CD4-positive, alpha-beta T cell treated with Interleukin-17A for 1 hour (primary cell): ENCODE data around the gene MPC1L.

Experiments used
- DNase-seq: peaks from one replicate; pipeline ENCODE4 v3.0.0-alpha.2; 2020

MPC1L gene

DNA sequence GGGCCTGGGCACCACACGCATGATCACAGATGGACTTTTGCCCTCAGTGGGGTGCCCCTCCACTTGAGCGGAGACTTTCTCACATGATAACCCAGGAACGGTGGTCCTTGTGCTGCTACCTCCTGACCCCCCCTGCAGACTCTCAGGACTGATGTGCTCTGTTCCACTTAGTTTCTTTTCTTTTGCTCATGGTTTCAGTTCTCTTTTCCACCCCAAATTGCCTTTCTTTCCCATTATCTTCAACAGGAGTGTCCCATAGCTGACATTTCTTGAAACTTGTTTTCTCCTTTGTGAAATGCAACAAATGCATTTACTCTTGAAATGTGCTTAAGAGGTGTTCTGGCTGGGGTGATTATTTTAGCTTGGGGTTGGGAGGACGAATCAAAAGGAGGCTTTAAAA is 9.0 kb downstream of the MPC1L start:
- DNase-seq: no peak

DNA sequence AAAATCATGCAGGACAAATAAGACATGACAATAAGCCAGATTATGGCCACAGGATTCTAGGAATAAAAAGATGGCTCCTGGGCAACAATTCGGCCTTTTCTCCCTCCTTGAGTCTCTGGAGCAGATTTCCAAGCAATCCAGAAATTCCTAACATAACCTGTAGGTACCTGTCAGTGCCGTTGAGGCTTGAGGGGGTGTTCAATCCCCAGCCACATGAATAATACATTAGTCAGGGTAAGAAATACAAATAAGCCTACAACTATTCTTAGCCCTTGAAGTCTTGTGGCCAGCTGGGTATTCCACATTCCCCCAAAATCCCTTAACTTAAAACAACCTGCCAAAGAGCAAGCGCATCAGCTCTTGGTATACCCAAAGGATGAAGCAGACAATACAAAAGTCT is 14.5 kb downstream of the MPC1L start:
- DNase-seq: no peak

DNA sequence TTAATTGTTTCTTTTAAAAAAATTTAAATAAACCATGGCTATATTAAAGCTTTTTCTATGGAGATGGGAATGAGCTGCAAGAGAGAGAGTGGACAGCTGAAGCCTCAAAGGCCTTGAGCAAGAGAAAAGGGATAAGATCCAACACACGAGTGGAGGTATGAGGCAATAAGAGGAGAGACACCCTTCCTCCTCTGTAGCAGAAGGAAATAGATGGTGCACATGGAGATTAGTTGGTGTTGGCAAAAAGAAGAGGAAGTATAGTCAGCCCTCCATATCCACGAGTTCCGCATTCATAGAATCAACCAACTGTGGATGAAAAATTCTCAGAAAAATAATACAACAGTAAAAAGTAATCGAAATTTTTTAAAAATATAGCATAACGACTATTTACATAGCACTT is 20.9 kb downstream of the MPC1L start:
- DNase-seq: no peak

DNA sequence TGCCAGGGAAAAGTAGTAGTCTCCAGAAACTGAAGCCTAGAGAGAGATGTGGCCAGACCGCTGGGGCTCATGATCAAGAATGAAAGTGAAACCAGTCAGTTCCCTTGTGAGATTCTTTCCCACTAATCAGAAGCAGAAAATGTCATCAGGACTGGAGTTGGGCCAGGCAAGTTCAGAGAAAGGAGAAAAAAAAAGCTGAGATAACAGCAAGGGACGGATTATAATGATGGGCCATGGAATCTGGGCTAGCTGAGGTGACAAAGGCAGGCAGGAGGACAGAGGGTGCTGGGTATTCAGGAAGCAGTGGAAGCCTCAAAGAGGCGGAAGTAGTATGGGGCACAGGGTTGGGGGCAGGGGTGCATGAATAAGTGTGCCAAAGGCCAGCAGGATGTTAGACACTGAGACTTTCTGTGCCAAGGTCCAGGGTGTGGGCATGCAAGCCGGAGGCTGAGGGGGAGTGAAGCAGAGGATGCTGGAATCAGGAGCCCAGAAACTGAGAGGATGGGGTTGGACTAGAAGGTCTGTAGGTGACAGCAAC is 21.7 kb downstream of the MPC1L start:
- peak; percentile 62 for DNase-seq

DNA sequence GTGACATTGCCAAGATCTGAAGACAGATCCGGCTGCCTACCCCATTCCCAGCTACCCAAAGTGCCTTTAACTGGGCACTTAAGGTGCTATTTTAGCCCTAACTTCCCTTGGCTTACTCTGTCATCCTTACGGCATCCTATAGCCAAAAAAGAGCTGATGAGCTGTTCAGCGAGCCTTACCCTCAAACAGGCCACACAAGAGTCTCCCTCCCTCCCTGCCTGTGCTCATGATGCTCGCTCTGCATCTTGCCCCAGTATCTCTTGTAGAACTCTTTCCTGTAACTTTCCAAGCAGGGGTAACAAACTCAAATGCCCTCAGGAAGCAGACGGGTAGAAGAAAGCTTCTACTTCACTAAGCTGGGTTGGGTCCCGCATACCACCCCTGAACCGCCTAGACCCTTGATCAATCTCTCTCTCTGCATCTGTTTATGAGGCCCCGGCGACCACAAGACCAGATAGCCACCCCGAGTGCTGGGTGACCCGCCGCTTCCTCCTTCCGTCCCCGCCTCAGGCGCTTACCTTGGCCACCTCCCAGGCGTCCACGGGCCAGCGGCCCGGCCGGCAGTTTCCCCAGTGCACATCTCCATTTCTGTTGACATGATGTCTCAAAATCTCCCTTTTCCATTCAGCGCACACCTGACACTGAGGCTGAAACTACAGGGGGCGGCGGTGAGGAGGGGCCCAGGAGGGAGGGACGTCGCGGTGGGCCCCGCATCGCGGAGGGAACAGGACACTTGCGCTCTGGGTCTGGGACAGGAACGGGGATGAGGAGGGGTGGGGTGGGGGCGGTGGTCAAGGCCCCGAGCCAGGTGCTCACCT is 23.5 kb downstream of the MPC1L start:
- peak; percentile 25 for DNase-seq

DNA sequence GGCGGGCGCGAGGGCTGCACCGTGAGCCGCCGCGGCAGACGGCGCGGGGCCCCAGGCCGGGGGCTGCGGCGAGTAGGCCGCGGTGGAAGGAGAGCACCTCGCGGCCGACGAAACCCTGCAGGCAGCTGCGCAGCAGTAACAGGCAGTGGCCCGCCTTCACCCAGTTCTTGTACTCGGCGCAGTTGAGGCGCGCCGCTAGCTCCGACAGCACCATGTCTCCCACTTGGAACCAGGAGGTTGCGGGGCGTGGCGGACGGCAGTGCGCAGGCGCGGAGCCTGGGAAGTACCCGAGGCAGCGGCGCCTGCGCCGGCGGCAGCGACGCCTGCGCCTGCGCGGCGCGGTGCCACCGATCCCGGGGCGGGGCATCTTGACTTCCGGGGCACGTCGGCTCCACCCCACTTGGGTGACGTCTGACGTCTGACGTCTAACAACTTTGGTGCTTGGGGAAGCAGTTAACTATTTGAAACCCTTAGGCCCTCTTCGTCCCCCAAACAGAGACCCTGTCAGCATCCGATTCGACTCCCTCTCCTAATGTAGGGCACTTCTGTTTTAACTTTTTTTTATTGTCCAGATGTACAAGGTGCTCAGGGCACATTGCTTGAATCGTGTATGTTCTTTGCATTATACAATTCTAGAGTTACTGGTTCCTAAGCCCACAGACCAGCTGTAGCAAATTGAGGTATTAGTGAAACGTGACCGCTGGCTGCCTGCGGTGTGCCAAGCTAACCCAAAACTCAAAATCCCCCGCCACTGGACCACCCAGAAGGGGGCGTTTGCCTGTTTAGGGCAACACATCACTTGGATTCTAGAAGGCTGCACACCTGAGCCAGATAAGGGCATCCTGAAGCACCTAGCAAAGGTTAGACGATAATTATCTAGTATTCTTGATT is 24.3 kb downstream of the MPC1L start, which contains the start of gene CXorf38:
CXorf38 (minus strand) TSS at position 255 of the 891 bp plus-strand sequence; CDS start at position 214, 41 bp downstream.
- DNase-seq: peak; percentile 92

DNA sequence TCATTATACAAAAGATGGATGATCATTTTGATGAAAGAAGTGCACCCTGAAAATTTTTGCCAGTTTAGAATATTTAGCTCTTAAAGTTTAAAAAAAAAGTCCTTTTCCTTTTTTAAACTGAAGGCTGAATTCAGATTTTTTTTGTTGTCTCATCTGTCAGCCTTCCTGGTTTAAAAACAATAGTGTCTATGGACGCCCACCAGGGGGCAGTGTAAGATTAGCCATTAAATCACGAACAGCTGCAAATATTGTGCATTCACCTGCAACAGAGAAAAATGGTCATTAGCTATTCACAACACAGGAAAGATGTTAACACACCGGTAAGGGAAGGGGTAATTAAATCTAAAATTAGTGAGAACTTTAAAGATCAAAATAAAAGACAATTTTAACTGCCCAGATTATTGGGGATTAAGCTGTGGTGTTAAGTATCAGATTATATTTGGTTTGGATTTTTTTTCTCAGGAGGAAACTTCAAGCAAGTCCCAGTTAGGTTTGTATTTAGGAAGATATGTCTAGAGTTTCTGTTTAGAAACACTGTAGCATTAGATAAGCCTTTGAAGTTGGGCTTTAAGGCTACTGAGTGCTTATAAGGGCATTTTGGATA is 28.5 kb downstream of the MPC1L start:
- peak; percentile 78 for DNase-seq

DNA sequence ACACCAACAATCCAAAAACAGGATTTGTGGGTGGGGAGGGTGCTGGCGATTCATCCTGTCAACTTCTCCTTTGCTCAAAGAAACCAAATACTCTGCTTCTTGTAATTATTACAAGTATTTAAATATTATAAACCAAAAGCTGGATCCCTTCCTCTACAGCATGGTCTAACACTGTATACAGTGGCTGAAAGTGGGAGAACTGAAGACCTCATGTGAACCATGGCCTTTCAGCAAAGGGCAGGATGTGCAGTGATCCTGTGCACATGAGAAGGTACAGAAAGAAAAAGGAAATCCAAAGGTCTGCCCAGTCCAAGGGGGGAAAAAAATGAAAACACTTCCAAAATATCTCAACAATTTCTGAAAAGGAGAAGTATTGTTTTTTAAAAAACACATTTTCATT is 29.4 kb downstream of the MPC1L start:
- no peak for DNase-seq

DNA sequence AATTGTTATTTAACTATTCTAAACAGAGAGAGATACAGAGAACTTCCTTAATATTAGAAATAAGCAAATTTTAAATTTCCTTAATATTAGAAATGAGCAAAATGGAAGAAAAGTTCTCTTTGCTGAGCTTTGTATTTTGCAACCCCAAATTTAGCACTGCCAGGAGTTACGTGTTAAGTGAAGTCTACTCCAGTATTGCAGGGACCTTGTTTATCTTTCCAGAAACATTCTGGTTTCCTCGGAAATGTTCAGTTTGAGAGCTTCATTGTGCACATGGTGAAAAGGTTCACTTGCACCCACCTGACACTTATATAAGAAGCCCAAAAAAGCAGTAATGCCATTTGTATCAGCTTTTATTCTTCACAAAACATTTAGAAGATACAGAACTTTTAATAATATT is 30.3 kb downstream of the MPC1L start:
- no peak for DNase-seq

DNA sequence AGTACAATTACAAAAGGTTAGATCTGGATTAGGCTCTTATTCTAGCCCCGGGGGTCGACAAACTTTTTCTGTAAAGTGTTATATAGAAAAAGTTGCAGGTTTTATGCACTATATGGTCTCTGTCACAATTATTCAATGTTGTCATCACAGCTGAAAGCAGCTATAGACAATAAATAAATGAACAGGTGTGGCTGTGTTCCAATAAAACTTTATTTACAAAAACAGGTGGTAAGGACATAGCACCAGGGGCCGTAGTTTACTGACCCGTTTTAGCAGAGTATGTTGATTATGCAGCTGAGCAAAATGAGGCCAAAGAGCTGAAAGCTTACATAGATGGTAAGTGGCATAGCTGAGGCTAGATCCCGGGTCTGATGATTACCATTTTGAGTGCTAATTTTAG is 37.2 kb downstream of the MPC1L start:
- DNase-seq: no peak

DNA sequence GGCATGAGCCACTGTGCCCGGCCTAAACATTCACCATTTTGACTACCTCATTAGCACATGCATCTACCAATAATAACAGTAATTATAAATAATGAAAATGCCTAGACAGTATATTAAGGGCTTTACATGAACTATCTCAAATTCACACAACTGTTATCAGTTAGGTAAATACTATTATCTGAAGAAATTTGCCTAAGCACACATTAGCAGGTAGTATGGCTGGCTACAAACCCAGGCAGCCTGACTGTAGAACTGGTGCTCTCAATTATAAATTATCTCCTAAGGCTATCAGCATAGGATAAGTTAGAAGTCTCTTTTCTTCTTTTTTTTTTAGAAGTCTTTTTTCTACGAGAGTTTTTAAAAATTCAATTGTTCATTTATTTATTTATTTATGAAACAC is 38.3 kb downstream of the MPC1L start:
- DNase-seq: no peak

DNA sequence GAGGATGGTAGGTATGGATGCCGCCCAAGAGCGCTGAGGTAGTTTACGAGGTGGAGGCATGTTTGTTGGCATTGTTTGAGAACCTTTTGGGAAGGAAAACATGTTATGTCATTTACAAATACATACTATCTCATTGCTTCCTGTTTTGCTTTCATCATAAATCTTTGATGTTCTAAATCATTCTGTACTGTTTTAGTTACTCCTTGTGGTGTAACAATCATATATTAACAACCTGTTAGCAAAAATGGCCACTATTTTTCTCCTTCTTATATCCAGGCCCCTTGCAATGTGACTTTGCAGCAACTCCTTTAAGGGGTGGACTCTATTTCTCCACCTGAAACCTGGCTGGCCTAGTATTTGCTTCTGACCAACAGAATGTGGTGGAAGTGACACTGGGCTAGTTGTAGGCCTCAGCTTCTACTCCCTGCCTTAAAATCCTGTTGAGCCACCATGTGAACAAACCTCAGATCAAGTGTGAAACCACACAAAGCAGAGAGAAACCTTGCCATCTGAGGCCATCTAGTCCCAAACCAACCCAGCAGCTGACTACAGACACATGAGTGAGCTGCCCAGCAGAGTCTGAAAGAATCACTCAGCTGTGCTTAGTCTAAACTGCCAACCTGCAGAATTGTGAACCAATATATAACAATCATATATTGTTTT is 40.0 kb downstream of the MPC1L start:
- peak; percentile 32 for DNase-seq

DNA sequence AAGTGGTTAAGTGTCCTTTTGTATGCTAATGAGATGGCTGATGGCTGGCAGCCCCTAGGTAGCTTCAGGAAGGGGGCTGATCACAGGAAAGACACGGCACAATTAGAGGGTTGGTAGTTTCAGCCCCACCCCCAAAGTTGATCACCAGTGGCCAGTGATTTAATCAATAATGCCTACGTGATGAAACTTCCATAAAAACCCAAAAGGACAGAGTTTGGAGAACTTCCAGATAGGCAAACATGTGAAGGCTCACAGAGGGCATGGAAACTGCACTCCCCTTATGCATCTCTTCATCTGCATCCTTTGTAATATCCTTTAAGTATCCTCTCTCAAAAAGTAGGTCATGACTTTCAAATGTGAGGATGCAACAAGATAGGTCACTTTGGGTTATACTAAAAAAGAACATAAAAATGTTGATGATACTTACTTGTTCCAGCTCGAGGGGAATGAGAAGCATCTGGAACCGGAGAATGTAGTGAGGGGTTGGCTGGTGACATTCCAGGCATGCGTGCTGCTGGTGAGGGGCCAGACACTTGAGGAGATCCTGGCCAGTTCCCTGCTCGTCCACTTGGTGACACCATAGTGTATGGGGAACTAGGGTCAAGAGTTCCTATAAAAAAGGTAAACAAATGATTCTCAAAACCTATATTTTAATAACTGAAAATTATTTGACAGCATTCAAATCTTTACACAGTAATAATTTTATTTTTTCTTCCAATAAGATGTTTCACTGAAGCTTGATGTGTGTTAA is 40.8 kb downstream of the MPC1L start:
- no peak for DNase-seq

DNA sequence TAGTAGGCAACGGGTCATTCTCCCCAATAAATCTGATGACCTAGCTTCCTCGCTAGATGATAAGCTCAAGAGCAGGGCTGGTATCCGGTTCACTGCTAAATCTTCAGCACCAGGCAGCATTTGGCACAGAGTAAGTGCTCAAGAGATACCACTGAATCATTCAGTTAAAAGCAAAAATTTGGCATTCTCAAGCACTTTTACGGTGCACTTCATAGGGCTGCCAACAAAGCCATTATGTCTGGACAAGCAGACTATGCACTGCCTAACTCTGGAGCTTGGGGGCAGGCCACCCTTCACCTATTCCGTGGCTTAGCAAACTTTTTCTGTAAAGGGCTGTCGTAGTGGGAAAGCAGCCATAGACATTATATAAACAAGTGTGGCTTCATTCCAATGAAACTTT is 47.9 kb downstream of the MPC1L start:
- no peak for DNase-seq
